HG02610 (cell line): Measurements from ENCODE around the gene IFNLR1.

Source experiments
- ATAC-seq: cut with Tn5 transposase; IDR thresholded peaks from one replicate; pipeline ENCODE4 v1.9.1; 2021; ENCODE audit warnings: mild to moderate bottlenecking, moderate library complexity; ENCODE audit not compliant: unreplicated experiment

Gene IFNLR1

GRCh38 chr1:24206516-24207394 is 19.7 kb upstream of the IFNLR1 start:
- ATAC-seq, result no peak

- ATAC-seq, result no peak
Observed at GRCh38 chr1:24206083-24206464, 19.0 kb upstream of the IFNLR1 start.

GRCh38 chr1:24205345-24206082 is 18.4 kb upstream of the IFNLR1 start:
- ATAC-seq, result no peak

- ATAC-seq, result no peak
Observed at GRCh38 chr1:24204116-24204515, 17.0 kb upstream of the IFNLR1 start.

GRCh38 chr1:24203404-24203803 is 16.3 kb upstream of the IFNLR1 start:
- ATAC-seq, result no peak

GRCh38 chr1:24202987-24203386 is 15.9 kb upstream of the IFNLR1 start:
- no peak for ATAC-seq

- ATAC-seq, result no peak
Observed at GRCh38 chr1:24202556-24202955, 15.5 kb upstream of the IFNLR1 start.

- no peak for ATAC-seq
Observed at GRCh38 chr1:24201941-24202440, 14.9 kb upstream of the IFNLR1 start.

GRCh38 chr1:24199291-24199900 is 12.3 kb upstream of the IFNLR1 start:
- ATAC-seq, result no peak

- ATAC-seq, result no peak
Observed at GRCh38 chr1:24198766-24199165, 11.7 kb upstream of the IFNLR1 start.

- no peak for ATAC-seq
Observed at GRCh38 chr1:24195874-24196273, 8.8 kb upstream of the IFNLR1 start.

- ATAC-seq, result no peak
Observed at GRCh38 chr1:24195136-24195535, 8.0 kb upstream of the IFNLR1 start.

- no peak for ATAC-seq
Observed at GRCh38 chr1:24193046-24193445, 6.0 kb upstream of the IFNLR1 start.

GRCh38 chr1:24191860-24192259 is 4.8 kb upstream of the IFNLR1 start:
- peak; percentile 39 for ATAC-seq

GRCh38 chr1:24190983-24191461 is 3.9 kb upstream of the IFNLR1 start:
- peak; percentile 53 for ATAC-seq

- no peak for ATAC-seq
Observed at GRCh38 chr1:24189528-24189927, 2.4 kb upstream of the IFNLR1 start.

- no peak for ATAC-seq
Observed at GRCh38 chr1:24186711-24186992, 437 bp downstream of the IFNLR1 start.

GRCh38 chr1:24186031-24186710 is 918 bp downstream of the IFNLR1 start:
- no peak for ATAC-seq

- no peak for ATAC-seq
Observed at GRCh38 chr1:24185076-24185475, 2.0 kb downstream of the IFNLR1 start.

- no peak for ATAC-seq
Observed at GRCh38 chr1:24182061-24182460, 5.0 kb downstream of the IFNLR1 start.

GRCh38 chr1:24181619-24182018 is 5.5 kb downstream of the IFNLR1 start:
- ATAC-seq, result no peak
